ENCODE results near the gene ACOT12.
"Not testable (repeated sequence)": the region's sequence is repeated elsewhere in the genome, so short reads cannot be mapped to it uniquely, and the experiment has no call there.

The ACOT12 gene

DNA sequence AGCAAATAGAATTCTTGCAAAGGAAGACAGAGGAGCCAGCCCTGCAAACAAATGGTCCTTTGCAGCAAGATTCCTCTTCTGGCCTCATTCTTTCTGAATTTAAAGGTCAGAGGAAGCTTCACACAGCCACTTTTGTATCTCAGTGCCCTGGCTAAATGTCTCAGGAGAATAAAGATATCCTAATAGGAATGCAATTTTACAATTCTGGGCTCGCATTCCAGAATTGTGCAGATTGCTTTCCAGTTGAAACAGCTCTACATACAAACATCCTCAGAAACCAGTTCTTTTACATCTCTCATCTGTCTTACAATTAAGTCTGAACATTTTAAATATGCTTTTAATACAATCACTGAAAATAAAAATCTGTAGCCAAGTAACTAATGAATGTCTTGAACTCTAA is 14.6 kb upstream of the ACOT12 start:
- H3K4me3 ChIP-seq (ENCODE audit: low read depth in 1 of 2, low read length in 1 of 2) = no peak overlapping the region

DNA sequence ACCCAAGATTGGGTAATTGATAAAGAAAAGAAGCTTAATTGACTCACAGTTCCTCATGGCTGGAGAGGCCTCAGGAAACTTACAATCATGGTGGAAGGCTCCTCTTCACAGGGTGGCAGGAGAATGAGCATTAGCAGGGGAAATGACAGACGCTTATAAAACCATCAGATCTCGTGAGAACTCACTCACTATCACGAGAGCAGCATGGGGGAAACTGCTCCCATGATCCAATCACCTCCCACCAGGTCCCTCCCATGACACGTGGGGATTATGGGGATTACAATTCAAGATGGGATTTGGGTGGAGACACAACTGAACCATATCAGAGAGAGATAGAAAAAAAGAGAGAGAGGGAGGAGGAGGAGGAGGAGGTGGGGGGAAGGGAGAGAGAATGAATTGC is 13.9 kb upstream of the ACOT12 start:
- not testable (repeated sequence) for H3K4me1 ChIP-seq (ENCODE audit: control insufficient read depth in 1 of 2, insufficient read depth in 1 of 2, low read depth in 1 of 2, low read length in 1 of 2); H3K36me3 ChIP-seq; H3K27me3 ChIP-seq; H3K4me3 ChIP-seq (ENCODE audit: low read depth in 1 of 2, low read length in 1 of 2); H3K9me3 ChIP-seq; H3K27ac ChIP-seq

More for the DNA sequence above, 14.6 kb upstream of the ACOT12 start:
- H3K4me1 ChIP-seq (ENCODE audit: control insufficient read depth in 1 of 2, insufficient read depth in 1 of 2, low read depth in 1 of 2, low read length in 1 of 2) = no peaks in the 10 kb centered on the region
- TF ChIP-seq, protein P1, sequence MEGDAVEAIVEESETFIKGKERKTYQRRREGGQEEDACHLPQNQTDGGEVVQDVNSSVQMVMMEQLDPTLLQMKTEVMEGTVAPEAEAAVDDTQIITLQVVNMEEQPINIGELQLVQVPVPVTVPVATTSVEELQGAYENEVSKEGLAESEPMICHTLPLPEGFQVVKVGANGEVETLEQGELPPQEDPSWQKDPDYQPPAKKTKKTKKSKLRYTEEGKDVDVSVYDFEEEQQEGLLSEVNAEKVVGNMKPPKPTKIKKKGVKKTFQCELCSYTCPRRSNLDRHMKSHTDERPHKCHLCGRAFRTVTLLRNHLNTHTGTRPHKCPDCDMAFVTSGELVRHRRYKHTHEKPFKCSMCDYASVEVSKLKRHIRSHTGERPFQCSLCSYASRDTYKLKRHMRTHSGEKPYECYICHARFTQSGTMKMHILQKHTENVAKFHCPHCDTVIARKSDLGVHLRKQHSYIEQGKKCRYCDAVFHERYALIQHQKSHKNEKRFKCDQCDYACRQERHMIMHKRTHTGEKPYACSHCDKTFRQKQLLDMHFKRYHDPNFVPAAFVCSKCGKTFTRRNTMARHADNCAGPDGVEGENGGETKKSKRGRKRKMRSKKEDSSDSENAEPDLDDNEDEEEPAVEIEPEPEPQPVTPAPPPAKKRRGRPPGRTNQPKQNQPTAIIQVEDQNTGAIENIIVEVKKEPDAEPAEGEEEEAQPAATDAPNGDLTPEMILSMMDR (IDR thresholded peaks at IDR 0.05) = no peak
- H3K9me3 ChIP-seq = no peaks in the 10 kb centered on the region
- H3K27ac ChIP-seq = no peak overlapping the region
- H3K36me3 ChIP-seq = no peaks in the 10 kb centered on the region
- H3K27me3 ChIP-seq = no peaks in the 10 kb centered on the region

DNA sequence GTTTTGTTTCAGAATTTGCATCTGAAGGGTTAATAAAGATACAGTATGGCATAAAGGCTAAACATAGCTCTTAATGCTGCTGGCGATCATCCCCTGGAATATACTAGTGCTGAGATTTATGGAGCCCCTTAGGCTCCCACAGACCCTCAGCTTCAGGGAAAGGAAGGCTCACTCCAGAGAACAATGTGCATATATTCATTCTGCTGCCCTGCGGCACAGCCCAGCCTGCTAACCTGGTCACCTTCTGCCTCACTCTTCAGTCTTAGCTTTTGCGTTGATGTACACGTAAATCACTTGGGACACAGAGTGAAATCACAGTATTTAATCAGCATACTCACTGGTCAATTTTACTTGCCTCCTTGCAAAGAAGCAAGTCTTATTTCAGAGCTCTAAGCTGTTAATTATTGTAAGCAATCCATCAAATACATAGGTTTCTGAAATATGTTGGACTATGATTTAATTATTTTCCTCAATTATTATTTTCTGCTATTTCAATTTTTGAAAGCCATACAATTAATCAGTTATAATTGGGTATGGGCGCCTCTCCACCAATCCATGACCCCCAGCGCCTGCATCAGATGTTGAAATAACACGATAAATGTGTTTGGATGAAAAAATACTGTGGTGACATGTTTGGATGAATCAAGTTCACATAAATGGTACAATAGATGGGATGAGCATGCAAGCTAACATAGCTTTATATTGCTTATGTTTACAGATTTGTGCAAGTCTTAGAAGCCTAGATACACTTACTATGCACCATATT is 11.4 kb upstream of the ACOT12 start:
- Histone ChIP-seq H3K27me3 (peaks cover 9% of the 10 kb centered on the region), H3K9me3 (no peaks in the 10 kb centered on the region), H3K4me3 (ENCODE audit: low read depth in 1 of 2, low read length in 1 of 2) (no peak overlapping the region), H3K4me1 (ENCODE audit: control insufficient read depth in 1 of 2, insufficient read depth in 1 of 2, low read depth in 1 of 2, low read length in 1 of 2) (no peaks in the 10 kb centered on the region), H3K36me3 (no peaks in the 10 kb centered on the region), H3K27ac (no peak overlapping the region)
- TF ChIP-seq, protein P1 (IDR thresholded peaks at IDR 0.05) = no peak

DNA sequence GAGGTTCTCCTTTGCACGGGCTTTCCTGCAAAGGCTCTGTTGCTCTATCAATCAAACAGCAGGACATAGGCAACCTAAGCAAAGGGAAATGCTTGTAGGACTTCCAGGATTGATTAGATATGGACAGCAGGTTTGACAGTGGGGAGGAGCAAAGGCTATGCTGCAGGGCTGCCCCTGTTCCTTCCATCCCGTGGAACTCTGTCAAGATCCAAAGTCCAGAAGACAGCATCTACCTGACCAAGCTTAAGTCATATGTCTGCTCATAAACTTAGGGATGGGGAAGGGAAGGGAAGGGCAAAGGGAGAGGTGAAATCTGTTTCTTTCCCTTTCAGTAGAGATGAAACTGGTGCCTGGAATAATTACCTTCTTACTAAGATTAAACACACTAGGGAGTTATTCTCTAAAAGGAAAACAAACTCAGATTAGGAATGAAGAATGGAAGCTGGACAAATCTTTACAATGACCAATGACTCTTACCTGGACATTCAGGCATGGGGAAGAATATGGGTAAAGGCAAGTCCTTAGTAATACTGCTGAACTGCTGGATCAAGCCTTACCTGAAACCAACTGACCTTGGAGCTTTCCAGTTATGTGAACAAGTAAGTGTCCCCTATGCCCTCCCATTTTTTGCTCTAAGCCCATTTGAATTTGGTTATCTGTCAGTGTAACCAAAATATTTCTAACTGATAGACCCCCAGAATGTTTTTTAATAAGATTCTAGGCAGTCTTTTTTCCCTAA is 8.4 kb upstream of the ACOT12 start:
- Histone ChIP-seq H3K36me3 (no peaks in the 10 kb centered on the region), H3K27me3 (peaks cover 14% of the 10 kb centered on the region), H3K27ac (no peak overlapping the region), H3K4me1 (ENCODE audit: control insufficient read depth in 1 of 2, insufficient read depth in 1 of 2, low read depth in 1 of 2, low read length in 1 of 2) (no peaks in the 10 kb centered on the region), H3K4me3 (ENCODE audit: low read depth in 1 of 2, low read length in 1 of 2) (no peak overlapping the region), H3K9me3 (no peaks in the 10 kb centered on the region)
- TF ChIP-seq, protein P1 (IDR thresholded peaks at IDR 0.05) = no peak

DNA sequence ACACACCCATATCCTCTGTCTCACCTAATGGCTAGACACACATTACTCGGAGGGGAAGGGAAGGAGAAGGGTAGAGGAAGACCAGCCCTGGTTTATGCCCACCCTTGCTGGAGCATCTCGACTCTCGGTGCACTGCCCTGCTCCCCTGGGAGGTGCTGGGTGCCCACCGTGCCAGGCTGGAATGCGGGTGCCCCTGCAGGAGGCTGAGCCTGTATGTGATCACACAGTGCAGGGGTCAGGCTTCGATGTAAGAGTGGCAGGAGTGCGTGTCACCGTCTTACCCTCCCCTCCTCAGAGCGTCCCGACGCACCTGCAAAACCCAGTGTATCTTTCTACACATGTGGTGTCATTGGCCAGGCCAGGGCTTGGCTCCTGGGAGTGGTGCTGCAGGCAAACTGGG is 7.3 kb upstream of the ACOT12 start:
- TF ChIP-seq, protein P1 (IDR thresholded peaks at IDR 0.05) = no peak
- H3K36me3 ChIP-seq = no peaks in the 10 kb centered on the region
- peaks cover 25% of the 10 kb centered on the region for H3K27me3 ChIP-seq
- H3K9me3 ChIP-seq = no peaks in the 10 kb centered on the region
- H3K4me1 ChIP-seq (ENCODE audit: control insufficient read depth in 1 of 2, insufficient read depth in 1 of 2, low read depth in 1 of 2, low read length in 1 of 2) = no peaks in the 10 kb centered on the region
- H3K27ac ChIP-seq = no peak overlapping the region
- H3K4me3 ChIP-seq (ENCODE audit: low read depth in 1 of 2, low read length in 1 of 2) = no peak overlapping the region

DNA sequence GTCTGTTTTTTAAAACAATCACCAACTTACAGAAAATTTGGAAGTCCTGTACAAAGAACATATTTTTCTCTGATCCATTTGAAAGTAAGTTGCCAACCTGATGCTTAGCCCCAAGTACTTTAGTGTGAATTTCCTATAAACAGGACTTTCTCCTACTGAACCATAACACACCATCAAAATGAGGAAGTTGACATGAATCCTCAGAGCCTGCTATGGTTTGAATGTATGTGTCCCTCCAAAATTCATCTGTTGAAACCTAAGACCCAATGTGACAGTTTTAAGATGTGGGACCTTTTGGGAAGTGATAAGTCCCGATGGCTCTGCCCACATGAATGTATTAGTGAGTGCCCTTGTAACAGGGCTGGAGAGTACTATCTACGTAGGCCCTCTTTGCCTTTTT is 6.4 kb upstream of the ACOT12 start:
- no peak overlapping the region for H3K27ac ChIP-seq
- H3K9me3 ChIP-seq = no peaks in the 10 kb centered on the region
- H3K4me1 ChIP-seq (ENCODE audit: control insufficient read depth in 1 of 2, insufficient read depth in 1 of 2, low read depth in 1 of 2, low read length in 1 of 2) = no peaks in the 10 kb centered on the region
- no peak overlapping the region for H3K4me3 ChIP-seq (ENCODE audit: low read depth in 1 of 2, low read length in 1 of 2)
- no peaks in the 10 kb centered on the region for H3K36me3 ChIP-seq
- TF ChIP-seq, protein P1 (IDR thresholded peaks at IDR 0.05) = no peak
- H3K27me3 ChIP-seq = peaks cover 34% of the 10 kb centered on the region

Data from neutrophil (primary cell).